CD4-positive, CD25-positive, alpha-beta regulatory T cell (primary cell): ENCODE results near the gene ZNF749. TPM values are rescaled to one million over a fixed set of nuclear protein-coding genes. Genes with fewer than 3 reads are reported as not detected.

Experiments used
- ATAC-seq, 2 donors: fragments of 150-1000 bp; cut with Tn5 transposase; one replicate each; pipeline ENCODE4 v1.10.0; 2021; ENCODE audit warnings: low read depth in 2 of 2, moderate number of reproducible peaks in 2 of 2, moderate library complexity in 1 of 2
- DNase-seq, 3 donors: peaks; one replicate each; pipeline versions ENCODE4 v3.0.0 to v3.0.0-alpha.2; 2012 to 2022; ENCODE audit warnings: mixed read lengths in 1 of 3
- H3K27ac ChIP-seq: one replicate; pipeline ENCODE4 v1.7.0; 2013; ENCODE audit warnings: mild to moderate bottlenecking, low read length; ENCODE audit not compliant: insufficient read depth, poor library complexity, severe bottlenecking
- H3K27me3 ChIP-seq: one replicate; pipeline ENCODE4 v1.7.0; 2013; ENCODE audit warnings: low read length; ENCODE audit not compliant: control insufficient read depth, insufficient read depth
- H3K36me3 ChIP-seq: one replicate; pipeline ENCODE4 v1.7.0; 2013; ENCODE audit warnings: mild to moderate bottlenecking, low read length, moderate library complexity; ENCODE audit not compliant: control insufficient read depth, insufficient read depth
- H3K4me1 ChIP-seq: 2 replicates; pipeline ENCODE4 v1.7.0; 2013; ENCODE audit warnings: mild to moderate bottlenecking, low read length; ENCODE audit not compliant: insufficient read depth, control insufficient read depth, poor library complexity, severe bottlenecking
- H3K4me3 ChIP-seq: one replicate; pipeline ENCODE4 v1.7.0; 2013; ENCODE audit warnings: low read depth, mild to moderate bottlenecking, low read length, moderate library complexity
- H3K9me3 ChIP-seq, 2 experiments: 1 replicate in 1 of 2; 2 replicates in 1 of 2; pipeline ENCODE4 v1.7.0; 2013; ENCODE audit warnings: low read length in 2 of 2, mild to moderate bottlenecking in 1 of 2, moderate library complexity in 1 of 2; ENCODE audit not compliant: control insufficient read depth in 2 of 2
- H3K27ac Mint-ChIP-seq, 3 donors: one replicate each; pipeline ENCODE4 v1.8.0; 2020 to 2022; ENCODE audit warnings: mild to moderate bottlenecking in 3 of 3, mixed read lengths in 3 of 3, moderate library complexity in 2 of 3
- H3K27me3 Mint-ChIP-seq: one replicate; pipeline ENCODE4 v1.8.0; 2022; ENCODE audit warnings: mild to moderate bottlenecking, mixed read lengths
- H3K36me3 Mint-ChIP-seq: one replicate; pipeline ENCODE4 v1.8.0; 2020; ENCODE audit warnings: mixed read lengths
- H3K4me1 Mint-ChIP-seq, 4 donors: one replicate each; pipeline ENCODE4 v1.8.0; 2020 to 2022; ENCODE audit warnings: mixed read lengths in 4 of 4, mild to moderate bottlenecking in 1 of 4
- H3K4me3 Mint-ChIP-seq, 4 donors: one replicate each; pipeline ENCODE4 v1.8.0; 2020 to 2022; ENCODE audit warnings: mild to moderate bottlenecking in 4 of 4, mixed read lengths in 4 of 4, moderate library complexity in 3 of 4
- H3K9me3 Mint-ChIP-seq, 7 donors: one replicate each; pipeline ENCODE4 v1.8.0; 2020 to 2022; ENCODE audit warnings: mixed read lengths in 7 of 7, mild to moderate bottlenecking in 3 of 7, moderate library complexity in 2 of 7
- polyA plus RNA-seq, 4 donors: library from polyadenylated mRNA; unstranded; fragments of 300-500 nt; fragmentation: Illumina TruSeq; gene quantifications; one replicate each; pipeline ENCODE4 v1.2.3, GENCODE V29; 2021
- total RNA-seq: library from RNA; stranded (reverse); gene quantifications from one replicate; pipeline ENCODE4 v1.2.3, GENCODE V29; 2022

Gene ZNF749
- total and polyA plus RNA-seq, 5 donors from 2014 or later, result 5.1 to 10.9 (median 8.0) TPM

DNA sequence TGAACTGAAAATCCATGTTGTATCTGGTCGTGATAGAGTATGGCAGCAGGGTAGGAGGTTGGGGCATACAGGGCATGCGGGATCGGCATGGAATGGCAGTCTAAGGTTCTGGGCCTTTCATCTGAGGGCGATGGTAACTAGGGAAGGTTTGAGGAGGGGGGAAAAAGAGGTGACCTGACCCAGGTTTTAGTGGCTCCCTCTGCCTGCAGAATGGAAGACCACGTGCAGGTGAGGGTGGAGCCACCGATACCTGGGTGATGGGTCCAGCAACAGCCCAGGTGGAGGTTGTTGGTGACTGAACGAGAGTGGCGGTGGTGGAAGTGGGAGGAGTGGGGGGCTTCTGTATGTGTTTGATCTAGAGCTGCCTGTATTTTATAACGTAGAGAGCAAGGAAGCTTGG lies 3.8 kb downstream of the ZNF749 start:
- Mint-ChIP-seq H3K36me3 (peaks cover 62% of the 10 kb centered on the region), H3K27ac (peak overlapping the region in 1 of 3 donors; percentile 74), H3K4me1 (peaks cover 6 to 45% (median 23%) of the 10 kb centered on the region in 4 donors), H3K9me3 (peaks cover 5 to 55% (median 27%) of the 10 kb centered on the region in 7 donors), H3K27me3 (no peaks in the 10 kb centered on the region), H3K4me3 (no peak overlapping the region)
- H3K4me1 ChIP-seq, result peaks cover 19% of the 10 kb centered on the region
- H3K4me3 ChIP-seq, result no peak overlapping the region
- H3K36me3 ChIP-seq, result peaks cover 30% of the 10 kb centered on the region
- H3K27me3 ChIP-seq, result no peaks in the 10 kb centered on the region
- DNase-seq (no peak), ATAC-seq (no peak)
- no peak overlapping the region for H3K27ac ChIP-seq
- H3K9me3 ChIP-seq, result peaks cover 26 to 54% of the 10 kb centered on the region in 2 experiments

DNA sequence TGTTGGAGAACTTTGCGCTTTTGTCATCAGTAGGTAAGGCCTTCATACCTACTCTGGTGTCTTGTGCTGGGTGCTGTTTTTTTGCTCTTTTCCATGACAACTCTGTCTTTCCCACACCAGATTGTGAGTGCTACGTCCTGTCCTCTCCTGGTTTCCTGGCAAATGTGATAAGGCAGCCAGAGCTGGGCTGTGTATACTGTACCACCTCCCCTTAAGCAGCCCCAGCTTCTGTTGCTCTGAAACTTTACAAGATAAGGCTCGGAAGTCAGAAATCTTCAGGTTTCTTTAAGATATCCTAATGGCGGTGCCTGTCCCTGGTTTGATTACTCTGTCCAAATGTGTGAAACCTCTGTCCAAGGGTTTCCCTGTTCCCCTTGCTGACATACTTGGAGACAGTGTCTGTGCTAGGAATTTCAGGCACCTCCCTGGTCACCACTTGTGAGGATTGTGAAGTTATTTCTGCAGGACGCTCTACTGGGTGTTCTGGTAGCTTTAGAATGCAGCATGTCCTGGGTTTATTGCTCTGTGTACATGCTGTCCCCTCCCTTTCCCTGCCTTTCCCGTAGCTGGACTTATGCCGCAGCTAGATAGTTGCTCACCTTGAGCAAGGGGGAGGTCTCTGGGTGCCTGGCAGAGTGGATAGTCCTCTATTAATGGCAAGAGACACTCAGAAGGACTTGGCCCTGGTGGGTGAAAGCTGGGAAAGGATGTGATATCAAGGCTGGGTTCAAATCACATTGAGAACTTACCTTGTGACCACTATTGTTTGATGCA lies 7.0 kb downstream of the ZNF749 start:
- peaks cover 0 to 77% (median 23%) of the 10 kb centered on the region in 7 donors for H3K9me3 Mint-ChIP-seq
- H3K27me3 Mint-ChIP-seq, result no peaks in the 10 kb centered on the region

DNA sequence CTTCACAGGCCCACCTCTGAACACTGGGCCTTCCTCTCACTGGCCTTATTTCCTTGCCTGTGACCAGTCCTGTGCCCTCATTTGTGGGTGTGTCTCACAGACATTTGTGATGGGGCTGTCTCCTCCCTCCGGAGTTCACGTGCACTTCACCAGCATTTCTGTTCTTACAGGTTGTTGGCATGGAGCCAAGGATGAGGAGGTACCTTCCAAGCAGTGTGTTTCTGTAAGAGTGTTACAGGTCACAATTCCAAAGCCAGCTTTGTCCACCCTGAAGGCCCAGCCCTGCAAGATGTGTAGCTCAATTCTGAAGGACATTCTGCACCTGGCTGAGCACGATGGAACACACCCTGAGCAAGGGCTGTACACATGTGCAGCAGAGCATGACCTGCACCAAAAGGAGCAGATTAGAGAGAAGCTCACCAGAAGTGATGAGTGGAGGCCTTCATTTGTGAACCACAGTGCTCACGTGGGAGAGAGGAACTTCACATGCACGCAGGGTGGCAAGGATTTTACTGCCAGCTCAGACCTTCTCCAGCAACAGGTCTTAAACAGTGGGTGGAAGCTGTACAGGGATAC lies 8.1 kb downstream of the ZNF749 start:
- H3K27me3 Mint-ChIP-seq, result no peaks in the 10 kb centered on the region
- no peak overlapping the region for H3K27ac ChIP-seq
- H3K27ac Mint-ChIP-seq, result no peak overlapping the region
- no peaks in the 10 kb centered on the region for H3K4me1 ChIP-seq
- peaks cover 0 to 13% (median 6%) of the 10 kb centered on the region in 4 donors for H3K4me1 Mint-ChIP-seq
- no peak for ATAC-seq
- H3K4me3 Mint-ChIP-seq, result no peak overlapping the region
- peaks cover 48 to 84% of the 10 kb centered on the region in 2 experiments for H3K9me3 ChIP-seq
- peaks cover 0 to 85% (median 24%) of the 10 kb centered on the region in 7 donors for H3K9me3 Mint-ChIP-seq
- no peak for DNase-seq
- peaks cover 33% of the 10 kb centered on the region for H3K36me3 ChIP-seq
- H3K4me3 ChIP-seq, result no peak overlapping the region
- no peaks in the 10 kb centered on the region for H3K27me3 ChIP-seq
- H3K36me3 Mint-ChIP-seq, result peaks cover 66% of the 10 kb centered on the region

More for the DNA sequence above, 7.0 kb downstream of the ZNF749 start:
- DNase-seq, result no peak
- peaks cover 70% of the 10 kb centered on the region for H3K36me3 Mint-ChIP-seq
- H3K27ac Mint-ChIP-seq, result no peak overlapping the region
- Histone ChIP-seq H3K9me3 (peaks cover 45 to 83% of the 10 kb centered on the region in 2 experiments), H3K27ac (no peak overlapping the region), H3K4me3 (no peak overlapping the region), H3K4me1 (no peaks in the 10 kb centered on the region), H3K36me3 (peaks cover 34% of the 10 kb centered on the region), H3K27me3 (no peaks in the 10 kb centered on the region)
- peaks cover 0 to 21% (median 7%) of the 10 kb centered on the region in 4 donors for H3K4me1 Mint-ChIP-seq
- ATAC-seq, result no peak
- peak overlapping the region in 1 of 4 donors; percentile 24 for H3K4me3 Mint-ChIP-seq

- Mint-ChIP-seq H3K27me3 (no peaks in the 10 kb centered on the region), H3K36me3 (peaks cover 9% of the 10 kb centered on the region), H3K4me1 (no peaks in the 10 kb centered on the region), H3K27ac (no peak overlapping the region), H3K4me3 (no peak overlapping the region), H3K9me3 (peaks cover 0 to 65% (median 24%) of the 10 kb centered on the region in 7 donors)
- Histone ChIP-seq H3K27ac (no peak overlapping the region), H3K36me3 (no peaks in the 10 kb centered on the region), H3K27me3 (no peaks in the 10 kb centered on the region), H3K4me3 (no peak overlapping the region), H3K9me3 (peaks cover 46 to 71% of the 10 kb centered on the region in 2 experiments), H3K4me1 (no peaks in the 10 kb centered on the region)
- DNase-seq (no peak), ATAC-seq (no peak)
Observed at GRCh38 chr19:57452307-57452706, 17.2 kb downstream of the ZNF749 start.

- Histone ChIP-seq H3K27ac (no peak overlapping the region), H3K4me1 (no peaks in the 10 kb centered on the region), H3K36me3 (no peaks in the 10 kb centered on the region), H3K4me3 (no peak overlapping the region), H3K9me3 (peaks cover 50 to 53% of the 10 kb centered on the region in 2 experiments), H3K27me3 (no peaks in the 10 kb centered on the region)
- Mint-ChIP-seq H3K4me1 (no peaks in the 10 kb centered on the region), H3K9me3 (peaks cover 3 to 61% (median 22%) of the 10 kb centered on the region in 7 donors), H3K27ac (no peak overlapping the region), H3K27me3 (no peaks in the 10 kb centered on the region), H3K36me3 (peaks cover 9% of the 10 kb centered on the region), H3K4me3 (no peak overlapping the region)
- ATAC-seq, result no peak
- peak in 2 of 3 donors; percentile 17 to 57 for DNase-seq
Observed at GRCh38 chr19:57465680-57466381, 30.7 kb downstream of the ZNF749 start.

DNA sequence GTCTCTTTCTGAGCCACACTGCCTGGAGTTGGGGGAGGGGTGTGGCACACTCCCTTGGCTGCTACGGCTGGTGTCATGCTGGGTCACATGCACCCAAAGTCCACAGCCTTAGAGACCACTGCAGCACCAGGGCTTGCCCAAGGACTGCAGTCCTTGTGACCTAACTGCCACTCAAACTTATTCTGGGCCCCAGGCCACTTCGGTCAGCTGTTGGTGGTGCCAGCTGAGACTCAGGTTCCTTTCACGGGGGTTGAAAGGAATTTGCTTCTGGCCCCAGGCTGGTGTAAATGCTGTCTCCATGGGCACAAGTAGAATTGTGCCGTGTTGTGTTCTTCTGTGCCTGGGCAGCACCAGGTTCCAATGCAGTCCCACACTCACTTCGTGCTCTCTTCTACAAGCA lies 31.4 kb downstream of the ZNF749 start:
- Histone ChIP-seq H3K9me3 (peaks cover 55 to 57% of the 10 kb centered on the region in 2 experiments), H3K4me1 (no peaks in the 10 kb centered on the region), H3K4me3 (no peak overlapping the region), H3K27me3 (no peaks in the 10 kb centered on the region), H3K27ac (no peak overlapping the region), H3K36me3 (no peaks in the 10 kb centered on the region)
- DNase-seq, result no peak
- Mint-ChIP-seq H3K36me3 (peaks cover 12% of the 10 kb centered on the region), H3K27ac (no peak overlapping the region), H3K4me3 (no peak overlapping the region), H3K27me3 (no peaks in the 10 kb centered on the region), H3K9me3 (peaks cover 4 to 61% (median 20%) of the 10 kb centered on the region in 7 donors), H3K4me1 (no peaks in the 10 kb centered on the region)
- ATAC-seq, result no peak

GRCh38 chr19:57473646-57474045 lies 38.5 kb downstream of the ZNF749 start:
- H3K4me1 Mint-ChIP-seq, result peaks cover 5 to 19% (median 8%) of the 10 kb centered on the region in 4 donors
- H3K36me3 Mint-ChIP-seq, result peaks cover 30% of the 10 kb centered on the region
- Histone ChIP-seq H3K36me3 (peaks cover 20% of the 10 kb centered on the region), H3K27ac (no peak overlapping the region), H3K27me3 (no peaks in the 10 kb centered on the region), H3K4me3 (no peak overlapping the region), H3K9me3 (peaks cover 84 to 86% of the 10 kb centered on the region in 2 experiments), H3K4me1 (peaks cover 10% of the 10 kb centered on the region)
- no peaks in the 10 kb centered on the region for H3K27me3 Mint-ChIP-seq
- H3K4me3 Mint-ChIP-seq, result no peak overlapping the region
- H3K27ac Mint-ChIP-seq, result no peak overlapping the region
- ATAC-seq (no peak), DNase-seq (no peak)
- H3K9me3 Mint-ChIP-seq, result peaks cover 3 to 90% (median 54%) of the 10 kb centered on the region in 7 donors
